Upper lobe of left lung (tissue), 6 donors: Measurements from ENCODE around the gene ALX4. TPM values are rescaled to one million over a fixed set of nuclear protein-coding genes. Genes with fewer than 3 reads are reported as not detected.
A peak's percentile ranks its signal among the peaks of the same experiment; 100 is the strongest.

Source experiments
- ATAC-seq, 2 donors: fragments of 200-7000 bp; cut with Tn5 transposase; one replicate each; pipeline ENCODE4 v1.9.1; 2022; ENCODE audit warnings: mild to moderate bottlenecking in 2 of 2, moderate library complexity in 2 of 2; ENCODE audit not compliant: low FRiP score in 2 of 2
- DNase-seq, 2 donors: peaks; one replicate each; pipeline ENCODE4 v3.0.0-alpha.2; 2019 to 2020
- H3K27ac ChIP-seq, 4 donors: fragments of 200-600 bp; sonication (generic); one replicate each; pipeline ENCODE4 v1.5.1; 2016 to 2019
- H3K27me3 ChIP-seq, 4 donors: fragments of 200-600 bp; sonication (generic); one replicate each; pipeline ENCODE4 v1.5.1; 2017 to 2019
- H3K36me3 ChIP-seq, 4 donors: fragments of 200-600 bp; sonication (generic); one replicate each; pipeline ENCODE4 v1.5.1; 2016 to 2019
- H3K4me1 ChIP-seq, 4 donors: fragments of 200-600 bp; sonication (generic); one replicate each; pipeline ENCODE4 v1.5.1; 2018 to 2019
- H3K4me3 ChIP-seq, 4 donors: fragments of 200-600 bp; sonication (generic); one replicate each; pipeline ENCODE4 v1.5.1; 2017 to 2019; ENCODE audit warnings: mild to moderate bottlenecking in 2 of 4, moderate library complexity in 1 of 4
- H3K9me3 ChIP-seq, 4 donors: fragments of 200-600 bp; sonication (generic); one replicate each; pipeline ENCODE4 v1.5.1; 2018 to 2019
- CTCF ChIP-seq, 6 experiments: fragments of 450-650 bp in 4 of 6; fragments of 200-600 bp in 2 of 6; sonication (generic) in 2 of 6; IDR thresholded peaks; one replicate each; pipeline ENCODE4 v1.5.1; 2016 to 2019; ENCODE audit warnings: antibody characterized with exemption in 6 of 6
- EP300 ChIP-seq, 4 donors: sonication (generic); formaldehyde crosslinking; IDR thresholded peaks; one replicate each; pipeline ENCODE4 v1.5.1; 2017; ENCODE audit warnings: antibody characterized with exemption in 4 of 4, control low read depth in 2 of 4
- POLR2A ChIP-seq, 4 donors: fragments of 450-650 bp; IDR thresholded peaks; one replicate each; pipeline ENCODE4 v1.5.1; 2016 to 2017; ENCODE audit warnings: antibody characterized with exemption in 4 of 4, mild to moderate bottlenecking in 2 of 4
- POLR2AphosphoS5 ChIP-seq, 2 donors: sonication (generic); formaldehyde crosslinking; IDR thresholded peaks; one replicate each; pipeline ENCODE4 v1.5.1; 2017; ENCODE audit warnings: antibody characterized with exemption in 2 of 2
- WGBS, 2 donors: methylation state at CpG; one replicate each; pipeline ENCODE4 v1.1.5; 2017 to 2018; 5-methylcytosine and 5-hydroxymethylcytosine counted together
- total RNA-seq, 6 donors: library from RNA; depleted of rRNA in 4 of 6; stranded (reverse); fragments of >200 nt in 4 of 6; gene quantifications; one replicate each; pipeline versions ENCODE4 v1.1.0 to v1.2.1, GENCODE V29; 2016 to 2021
- donor health status: DM: no; HTN: no; CAD: no; lungs with moderate emphysema.
- donor health status: DM: no; HTN: yes; CAD: no; lungs with severe emphysema.

The ALX4 gene
- total RNA-seq, 6 donors from 2014 or later: not detected

GRCh38 chr11:44250421-44250820 is 59.5 kb downstream of the ALX4 start:
- Histone ChIP-seq H3K4me3 (no peak overlapping the region), H3K9me3 (peaks cover 0 to 14% (median 9%) of the 10 kb centered on the region in 4 donors), H3K36me3 (peaks cover 0 to 4% (median 0%) of the 10 kb centered on the region in 4 donors), H3K27ac (no peak overlapping the region), H3K27me3 (no peaks in the 10 kb centered on the region), H3K4me1 (no peaks in the 10 kb centered on the region)
- TF ChIP-seq POLR2A (IDR thresholded peaks at IDR 0.05): no peak
- TF ChIP-seq POLR2AphosphoS5 (IDR thresholded peaks at IDR 0.05): no peak
- no peak for TF ChIP-seq CTCF (IDR thresholded peaks at IDR 0.05)
- no peak for TF ChIP-seq EP300 (IDR thresholded peaks at IDR 0.05)
- no peak for DNase-seq
- WGBS, 2 donors: 75 to 89% methylated on average over 6 of the region's 6 CpGs
- no peak for ATAC-seq

- ATAC-seq (no peak), DNase-seq (no peak)
- peaks cover 0 to 18% (median 0%) of the 10 kb centered on the region in 4 donors for H3K36me3 ChIP-seq
- H3K27ac ChIP-seq: no peak overlapping the region
- H3K27me3 ChIP-seq: no peaks in the 10 kb centered on the region
- peaks cover 0 to 11% (median 8%) of the 10 kb centered on the region in 4 donors for H3K9me3 ChIP-seq
- peaks cover 2 to 8% (median 4%) of the 10 kb centered on the region in 4 donors for H3K4me1 ChIP-seq
- no peak for TF ChIP-seq POLR2AphosphoS5 (IDR thresholded peaks at IDR 0.05)
- no peak for TF ChIP-seq EP300 (IDR thresholded peaks at IDR 0.05)
- TF ChIP-seq CTCF (IDR thresholded peaks at IDR 0.05): no peak
- no peak for TF ChIP-seq POLR2A (IDR thresholded peaks at IDR 0.05)
- 81 to 90% methylated on average over 2 of the region's 2 CpGs for WGBS, 2 donors
- H3K4me3 ChIP-seq: no peak overlapping the region
Observed at GRCh38 chr11:44248109-44248508, 61.8 kb downstream of the ALX4 start.

- 72 to 81% methylated on average over 6 of the region's 6 CpGs for WGBS, 2 donors
- DNase-seq (no peak), ATAC-seq (no peak)
- H3K27me3 ChIP-seq: no peaks in the 10 kb centered on the region
- H3K9me3 ChIP-seq: peaks cover 0 to 5% (median 2%) of the 10 kb centered on the region in 4 donors
- H3K27ac ChIP-seq: no peak overlapping the region
- peaks cover 7 to 9% (median 8%) of the 10 kb centered on the region in 4 donors for H3K4me1 ChIP-seq
- no peak for TF ChIP-seq EP300 (IDR thresholded peaks at IDR 0.05)
- TF ChIP-seq CTCF (IDR thresholded peaks at IDR 0.05): no peak
- TF ChIP-seq POLR2AphosphoS5 (IDR thresholded peaks at IDR 0.05): no peak
- TF ChIP-seq POLR2A (IDR thresholded peaks at IDR 0.05): no peak
- H3K4me3 ChIP-seq: no peak overlapping the region
- H3K36me3 ChIP-seq: peaks cover 0 to 18% (median 0%) of the 10 kb centered on the region in 4 donors
Observed at GRCh38 chr11:44247508-44247907, 62.4 kb downstream of the ALX4 start.

GRCh38 chr11:44246726-44247125 is 63.2 kb downstream of the ALX4 start:
- DNase-seq: no peak
- Histone ChIP-seq H3K4me3 (no peak overlapping the region), H3K27ac (no peak overlapping the region), H3K9me3 (no peaks in the 10 kb centered on the region), H3K4me1 (peaks cover 7 to 16% (median 8%) of the 10 kb centered on the region in 4 donors), H3K27me3 (no peaks in the 10 kb centered on the region), H3K36me3 (peaks cover 0 to 18% (median 0%) of the 10 kb centered on the region in 4 donors)
- TF ChIP-seq CTCF (IDR thresholded peaks at IDR 0.05): no peak
- no peak for TF ChIP-seq POLR2A (IDR thresholded peaks at IDR 0.05)
- no peak for TF ChIP-seq POLR2AphosphoS5 (IDR thresholded peaks at IDR 0.05)
- TF ChIP-seq EP300 (IDR thresholded peaks at IDR 0.05): no peak
- 73 to 75% methylated on average over 4 of the region's 4 CpGs for WGBS, 2 donors
- peak in 1 of 2 donors; percentile 48 for ATAC-seq

GRCh38 chr11:44244639-44245310 is 65.2 kb downstream of the ALX4 start:
- H3K4me3 ChIP-seq: no peak overlapping the region
- 92% methylated on average over 8 of the region's 8 CpGs for WGBS, 2 donors
- ATAC-seq: no peak
- peaks cover 0 to 23% (median 0%) of the 10 kb centered on the region in 4 donors for H3K36me3 ChIP-seq
- H3K4me1 ChIP-seq: peaks cover 7 to 16% (median 8%) of the 10 kb centered on the region in 4 donors
- TF ChIP-seq EP300 (IDR thresholded peaks at IDR 0.05): no peak
- no peak for TF ChIP-seq CTCF (IDR thresholded peaks at IDR 0.05)
- no peak for TF ChIP-seq POLR2AphosphoS5 (IDR thresholded peaks at IDR 0.05)
- TF ChIP-seq POLR2A (IDR thresholded peaks at IDR 0.05): no peak
- no peaks in the 10 kb centered on the region for H3K9me3 ChIP-seq
- no peaks in the 10 kb centered on the region for H3K27me3 ChIP-seq
- no peak overlapping the region for H3K27ac ChIP-seq
- DNase-seq: no peak
